NOMO-1 (cell line): ENCODE measurements around the gene SRGAP1.

Experiments used
- DNase-seq, 2 experiments: peaks; one replicate each; lab custom pipeline; 2025; ENCODE audit not compliant: unreplicated experiment in 2 of 2; lab: John Stamatoyannopoulos, UW

Gene SRGAP1

GRCh38 chr12:63844391-63845341 lies at the start of gene SRGAP1:
SRGAP1 (plus strand) TSS chr12:63844700; CDS start chr12:63844817, 117 bp downstream.
- DNase-seq = peak in 1 of 2 experiments; percentile 24

- DNase-seq = no peak
Measured at GRCh38 chr12:63795032-63795687, 49.3 kb upstream of the SRGAP1 start.

GRCh38 chr12:63795944-63796343 lies 48.6 kb upstream of the SRGAP1 start:
- DNase-seq = no peak

- peak in 1 of 2 experiments; percentile 36 for DNase-seq
Measured at GRCh38 chr12:63802012-63802608, 42.4 kb upstream of the SRGAP1 start.

GRCh38 chr12:63804746-63805145 lies 39.8 kb upstream of the SRGAP1 start:
- no peak for DNase-seq

- DNase-seq = no peak
Measured at GRCh38 chr12:63805704-63806672, 38.5 kb upstream of the SRGAP1 start.

GRCh38 chr12:63808631-63809030 lies 35.9 kb upstream of the SRGAP1 start:
- DNase-seq = no peak

GRCh38 chr12:63809566-63809965 lies 34.9 kb upstream of the SRGAP1 start:
- DNase-seq = no peak

- DNase-seq = no peak
Measured at GRCh38 chr12:63811334-63811733, 33.2 kb upstream of the SRGAP1 start.

- no peak for DNase-seq
Measured at GRCh38 chr12:63811755-63812154, 32.7 kb upstream of the SRGAP1 start.

- DNase-seq = no peak
Measured at GRCh38 chr12:63814146-63814772, 30.2 kb upstream of the SRGAP1 start.

- DNase-seq = no peak
Measured at GRCh38 chr12:63815482-63815852, 29.0 kb upstream of the SRGAP1 start.

- DNase-seq = no peak
Measured at GRCh38 chr12:63816031-63816430, 28.5 kb upstream of the SRGAP1 start.

GRCh38 chr12:63820427-63820826 lies 24.1 kb upstream of the SRGAP1 start:
- no peak for DNase-seq

- no peak for DNase-seq
Measured at GRCh38 chr12:63821781-63822251, 22.7 kb upstream of the SRGAP1 start.

- no peak for DNase-seq
Measured at GRCh38 chr12:63822352-63822751, 22.1 kb upstream of the SRGAP1 start.

GRCh38 chr12:63823040-63823439 lies 21.5 kb upstream of the SRGAP1 start:
- DNase-seq = no peak

GRCh38 chr12:63826006-63826585 lies 18.4 kb upstream of the SRGAP1 start:
- DNase-seq = peak; percentile 11 to 75

- no peak for DNase-seq
Measured at GRCh38 chr12:63828867-63829266, 15.6 kb upstream of the SRGAP1 start.
